Fibroblast of villous mesenchyme (primary cell): ENCODE measurements around the gene NDC1. TPM values are rescaled to one million over a fixed set of nuclear protein-coding genes. Genes with fewer than 3 reads are reported as not detected.
"Not testable (repeated sequence)": the region's sequence is repeated elsewhere in the genome, so short reads cannot be mapped to it uniquely, and the experiment has no call there.

Experiments
- DNase-seq: peaks from one replicate; pipeline ENCODE4 v3.0.0-alpha.2; 2010; ENCODE audit warnings: low read depth
- H3K4me3 ChIP-seq: 2 replicates; pipeline ENCODE4 v1.5.1; 2011; ENCODE audit warnings: low read depth, mild to moderate bottlenecking, low read length
- total RNA-seq: library from RNA; depleted of rRNA; stranded (reverse); fragments of >200 nt; gene quantifications from 2 replicates; pipeline ENCODE4 v1.2.3, GENCODE V29; 2012
- TF ChIP-seq, protein P1 (sequence below): IDR thresholded peaks from 2 replicates; pipeline ENCODE4 v1.5.1; 2012; ENCODE audit warnings: low read depth, mild to moderate bottlenecking, low read length; ENCODE audit not compliant: insufficient read depth

Gene NDC1
- total RNA-seq, 1 donor, result 28.9 TPM

DNA sequence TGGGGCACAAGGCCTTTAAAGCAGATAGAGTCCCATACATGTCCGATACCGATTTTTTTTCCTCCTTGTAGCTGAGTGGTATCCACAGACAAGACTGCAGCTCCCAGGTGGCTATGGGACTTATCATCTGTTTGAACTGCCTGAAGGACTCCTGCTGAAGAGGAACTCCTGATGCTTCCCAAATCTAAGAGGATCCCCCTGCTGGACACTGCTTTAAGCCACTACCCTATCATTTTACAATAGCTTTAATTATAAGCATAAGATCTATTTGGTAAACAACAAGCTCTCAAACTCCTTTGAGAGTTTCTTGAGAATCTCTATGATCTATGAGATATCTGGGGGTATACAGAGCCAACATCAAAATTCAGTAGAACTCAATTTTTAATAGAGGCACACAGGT is 11.7 kb downstream of the NDC1 start:
- TF ChIP-seq, protein P1, sequence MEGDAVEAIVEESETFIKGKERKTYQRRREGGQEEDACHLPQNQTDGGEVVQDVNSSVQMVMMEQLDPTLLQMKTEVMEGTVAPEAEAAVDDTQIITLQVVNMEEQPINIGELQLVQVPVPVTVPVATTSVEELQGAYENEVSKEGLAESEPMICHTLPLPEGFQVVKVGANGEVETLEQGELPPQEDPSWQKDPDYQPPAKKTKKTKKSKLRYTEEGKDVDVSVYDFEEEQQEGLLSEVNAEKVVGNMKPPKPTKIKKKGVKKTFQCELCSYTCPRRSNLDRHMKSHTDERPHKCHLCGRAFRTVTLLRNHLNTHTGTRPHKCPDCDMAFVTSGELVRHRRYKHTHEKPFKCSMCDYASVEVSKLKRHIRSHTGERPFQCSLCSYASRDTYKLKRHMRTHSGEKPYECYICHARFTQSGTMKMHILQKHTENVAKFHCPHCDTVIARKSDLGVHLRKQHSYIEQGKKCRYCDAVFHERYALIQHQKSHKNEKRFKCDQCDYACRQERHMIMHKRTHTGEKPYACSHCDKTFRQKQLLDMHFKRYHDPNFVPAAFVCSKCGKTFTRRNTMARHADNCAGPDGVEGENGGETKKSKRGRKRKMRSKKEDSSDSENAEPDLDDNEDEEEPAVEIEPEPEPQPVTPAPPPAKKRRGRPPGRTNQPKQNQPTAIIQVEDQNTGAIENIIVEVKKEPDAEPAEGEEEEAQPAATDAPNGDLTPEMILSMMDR, result peak; percentile 48
- DNase-seq, result peak; percentile 57
- H3K4me3 ChIP-seq, result no peak overlapping the region

DNA sequence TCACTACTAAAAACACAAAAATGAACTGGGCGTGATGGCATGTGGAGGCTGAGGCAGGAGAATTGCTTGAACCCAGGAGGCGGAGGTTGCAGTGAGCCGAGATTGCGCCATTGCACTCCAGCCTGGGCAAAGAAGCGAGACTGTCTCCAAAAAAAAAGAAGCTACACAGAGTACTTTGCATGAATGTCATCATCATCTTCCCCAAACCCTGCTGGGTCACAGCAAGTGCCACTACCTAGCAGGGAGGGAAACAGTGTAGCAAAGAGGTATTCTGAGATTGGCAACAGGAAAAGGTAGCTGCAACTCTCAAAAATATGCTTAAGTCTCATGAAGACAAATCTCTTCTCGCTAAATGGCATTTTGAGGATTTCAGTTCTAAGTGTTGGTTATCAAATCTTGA is 12.8 kb downstream of the NDC1 start:
- H3K4me3 ChIP-seq, result no peak overlapping the region
- TF ChIP-seq, protein P1, result no peak
- DNase-seq, result no peak

DNA sequence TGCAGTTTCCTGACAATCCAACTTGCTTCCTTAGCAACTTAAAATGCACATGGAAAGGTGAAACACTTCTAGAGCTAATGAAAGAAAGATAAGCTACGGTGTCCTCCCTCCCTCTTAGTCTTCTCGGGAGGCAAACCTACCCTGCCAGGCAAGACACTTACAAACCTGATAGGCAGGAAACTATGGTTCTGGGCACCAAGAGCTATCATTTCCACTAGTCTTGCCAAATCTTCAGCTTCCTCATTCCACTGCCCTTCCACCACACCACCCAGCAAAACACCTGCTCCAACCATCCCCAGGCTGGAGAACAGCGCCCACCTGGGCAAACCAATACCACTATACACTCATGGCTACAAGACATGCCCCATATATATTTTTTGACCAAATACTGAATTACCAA is 15.2 kb downstream of the NDC1 start:
- H3K4me3 ChIP-seq, result no peak overlapping the region
- TF ChIP-seq, protein P1, result no peak
- no peak for DNase-seq

DNA sequence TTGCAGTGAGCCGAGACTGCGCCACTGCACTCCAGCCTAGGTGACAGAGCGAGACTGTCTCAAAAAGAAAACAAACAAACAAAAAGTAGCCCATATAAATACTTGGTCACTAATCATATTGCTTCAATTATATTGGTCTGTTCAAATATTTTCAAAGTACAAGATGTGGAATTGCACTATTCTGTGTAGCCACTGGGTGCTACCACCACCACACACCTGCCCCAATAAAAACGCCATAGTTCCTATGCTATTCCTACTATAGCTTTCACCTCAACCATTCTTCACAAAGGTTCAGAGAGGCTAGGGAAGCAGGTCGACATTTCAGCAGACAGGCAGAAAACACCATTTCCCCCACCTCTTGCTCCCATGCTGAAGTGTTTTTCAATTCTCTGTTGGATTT is 16.7 kb downstream of the NDC1 start:
- H3K4me3 ChIP-seq, result no peak overlapping the region
- TF ChIP-seq, protein P1, result no peak
- no peak for DNase-seq

DNA sequence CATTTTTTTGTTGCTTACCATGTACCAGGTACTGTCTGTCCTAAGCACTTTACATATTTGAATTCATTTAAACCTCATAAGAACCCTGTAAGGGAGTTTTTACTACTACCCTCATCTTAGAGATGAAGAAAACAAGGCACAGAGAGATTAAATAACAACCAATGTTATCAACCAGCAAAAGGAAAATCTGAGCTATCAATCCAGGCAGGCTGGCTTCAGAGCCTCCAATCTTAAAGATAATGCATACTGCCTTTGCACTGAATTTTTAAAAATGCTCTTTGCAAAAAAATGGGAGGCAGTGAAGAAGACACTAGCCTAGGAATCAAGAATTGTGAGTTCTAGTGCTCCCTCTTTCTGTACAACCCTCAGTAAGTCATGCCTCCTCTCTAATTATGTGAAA is 18.7 kb downstream of the NDC1 start:
- TF ChIP-seq, protein P1, result no peak
- no peak for DNase-seq
- no peak overlapping the region for H3K4me3 ChIP-seq

- not testable (repeated sequence) for DNase-seq, H3K4me3 ChIP-seq
Observed at GRCh38 chr1:53816584-53816983, 21.5 kb downstream of the NDC1 start.

GRCh38 chr1:53815484-53815883 is 22.6 kb downstream of the NDC1 start:
- DNase-seq, H3K4me3 ChIP-seq: not testable (repeated sequence)

GRCh38 chr1:53811414-53811851 is 26.7 kb downstream of the NDC1 start:
- H3K4me3 ChIP-seq, result no peak overlapping the region
- DNase-seq, result no peak
- TF ChIP-seq, protein P1, result peak; percentile 22
